Lower leg skin (tissue), 3 donors: Measurements from ENCODE around the gene ZNF568.

Source experiments
- CTCF ChIP-seq, 3 donors: fragments of 450-650 bp; IDR thresholded peaks; one replicate each; pipeline ENCODE4 v1.5.1; 2016; ENCODE audit warnings: antibody characterized with exemption in 3 of 3, mild to moderate bottlenecking in 3 of 3, moderate library complexity in 2 of 3
- POLR2A ChIP-seq, 2 donors: fragments of 450-650 bp; IDR thresholded peaks; one replicate each; pipeline ENCODE4 v1.6.1; 2016 to 2017; ENCODE audit warnings: antibody characterized with exemption in 2 of 2, mild to moderate bottlenecking in 1 of 2, moderate library complexity in 1 of 2

GRCh38 chr19:36997152-36997842 is 81.2 kb downstream of the ZNF568 start:
- TF ChIP-seq CTCF (IDR thresholded peaks at IDR 0.05) (no peak), POLR2A (IDR thresholded peaks at IDR 0.05) (no peak)
